Activated CD8-positive, alpha-beta T cell treated with anti-CD3 and anti-CD28 coated beads for 36 hours (primary cell): Measurements from ENCODE around the gene GAS6. TPM values are rescaled to one million over a fixed set of nuclear protein-coding genes. Genes with fewer than 3 reads are reported as not detected.

Experiments used
- ATAC-seq: fragments of 200-7000 bp; cut with Tn5 transposase; one replicate; pipeline ENCODE4 v1.10.0; 2021; ENCODE audit warnings: mild to moderate bottlenecking, moderate library complexity
- CTCF ChIA-PET: fragments of 350-600 bp; sonication (Branson Sonifier 250); formaldehyde crosslinking; loops from one replicate; lab custom pipeline; 2021; ENCODE audit warnings: antibody characterized with exemption; lab: Charles Lee
- POLR2A ChIA-PET: fragments of 350-600 bp; sonication (Branson Sonifier 250); formaldehyde crosslinking; loops from one replicate; lab custom pipeline; 2021; ENCODE audit warnings: antibody characterized with exemption; lab: Charles Lee
- DNase-seq: peaks from one replicate; pipeline ENCODE4 v3.0.0-alpha.2; 2020
- H3K27ac Mint-ChIP-seq: one replicate; pipeline ENCODE4 v1.8.0; 2021; ENCODE audit warnings: mild to moderate bottlenecking, mixed read lengths
- H3K27me3 Mint-ChIP-seq: one replicate; pipeline ENCODE4 v1.8.0; 2021; ENCODE audit warnings: mixed read lengths
- H3K36me3 Mint-ChIP-seq: one replicate; pipeline ENCODE4 v1.8.0; 2021; ENCODE audit warnings: low read depth, mixed read lengths
- H3K4me1 Mint-ChIP-seq: one replicate; pipeline ENCODE4 v1.8.0; 2021; ENCODE audit warnings: low read depth, mixed read lengths
- H3K4me3 Mint-ChIP-seq: one replicate; pipeline ENCODE4 v1.8.0; 2021; ENCODE audit warnings: mild to moderate bottlenecking, moderate library complexity, mixed read lengths
- H3K9me3 Mint-ChIP-seq: one replicate; pipeline ENCODE4 v1.8.0; 2021; ENCODE audit warnings: mixed read lengths
- CTCF ChIP-seq: fragments of 200-600 bp; IDR thresholded peaks from one replicate; pipeline ENCODE4 v1.8.0; 2022; ENCODE audit warnings: antibody characterized with exemption, mild to moderate bottlenecking
- intact Hi-C: fragments of 100-400 bp; cut with micrococcal nuclease; formaldehyde crosslinking; loops from one replicate; pipeline ENCODE4 v1.10.0; 2022
- total RNA-seq, 2 experiments: library from RNA; stranded (reverse); gene quantifications; one replicate each; pipeline ENCODE4 v1.2.3, GENCODE V29; 2021

Gene GAS6
- total RNA-seq, 2 experiments from 2014 or later = 0.23 to 0.25 TPM

GRCh38 chr13:113898391-113898790, 34.5 kb upstream of the GAS6 start:
- no peak overlapping the region for H3K27ac Mint-ChIP-seq
- POLR2A ChIA-PET = no interaction called here

GRCh38 chr13:113897966-113898365, 34.1 kb upstream of the GAS6 start:
- no peaks in the 10 kb centered on the region for H3K9me3 Mint-ChIP-seq
- ChIA-PET POLR2A (no interaction called here), CTCF (no interaction called here)
- no peak overlapping the region for H3K27ac Mint-ChIP-seq
- no peak overlapping the region for H3K4me3 Mint-ChIP-seq
- ATAC-seq = no peak
- peaks cover 8% of the 10 kb centered on the region for H3K27me3 Mint-ChIP-seq
- TF ChIP-seq CTCF = no peak
- no peak for DNase-seq
- H3K4me1 Mint-ChIP-seq = no peaks in the 10 kb centered on the region
- no peaks in the 10 kb centered on the region for H3K36me3 Mint-ChIP-seq
- intact Hi-C loops = no loop called here

More at GRCh38 chr13:113898391-113898790, 34.5 kb upstream of the GAS6 start:
- intact Hi-C loops = no loop called here
- DNase-seq = no peak
- H3K27me3 Mint-ChIP-seq = peaks cover 7% of the 10 kb centered on the region
- CTCF ChIA-PET = no interaction called here
- no peaks in the 10 kb centered on the region for H3K36me3 Mint-ChIP-seq
- H3K9me3 Mint-ChIP-seq = no peaks in the 10 kb centered on the region
- no peak for TF ChIP-seq CTCF
- H3K4me3 Mint-ChIP-seq = no peak overlapping the region
- ATAC-seq = no peak
- no peaks in the 10 kb centered on the region for H3K4me1 Mint-ChIP-seq

GRCh38 chr13:113897161-113897560, 33.3 kb upstream of the GAS6 start:
- Mint-ChIP-seq H3K4me3 (no peak overlapping the region), H3K27ac (no peak overlapping the region), H3K9me3 (no peaks in the 10 kb centered on the region), H3K27me3 (peaks cover 10% of the 10 kb centered on the region), H3K36me3 (no peaks in the 10 kb centered on the region), H3K4me1 (no peaks in the 10 kb centered on the region)
- POLR2A ChIA-PET = no interaction called here
- intact Hi-C loops = no loop called here
- ATAC-seq (no peak), DNase-seq (no peak)
- no peak for TF ChIP-seq CTCF
- CTCF ChIA-PET = no interaction called here

GRCh38 chr13:113895436-113895835, 31.6 kb upstream of the GAS6 start:
- Mint-ChIP-seq H3K27ac (no peak overlapping the region), H3K4me3 (no peak overlapping the region), H3K27me3 (peaks cover 10% of the 10 kb centered on the region), H3K4me1 (no peaks in the 10 kb centered on the region), H3K36me3 (no peaks in the 10 kb centered on the region), H3K9me3 (no peaks in the 10 kb centered on the region)
- no peak for TF ChIP-seq CTCF
- intact Hi-C loops = no loop called here
- DNase-seq = no peak
- CTCF ChIA-PET = interaction anchor here (2.1 kb wide), 1 partner anchor 10 kb away, joined by 5 read pairs; no protein-coding TSS in a partner anchor
- POLR2A ChIA-PET = interaction anchor here (0.6 kb wide), 1 partner anchor 27 kb away, joined by 3 read pairs; no protein-coding TSS in a partner anchor
- ATAC-seq = no peak

- H3K9me3 Mint-ChIP-seq = no peaks in the 10 kb centered on the region
- DNase-seq = no peak
- H3K36me3 Mint-ChIP-seq = no peaks in the 10 kb centered on the region
- H3K27me3 Mint-ChIP-seq = peaks cover 10% of the 10 kb centered on the region
- no peak for ATAC-seq
- ChIA-PET CTCF (no interaction called here), POLR2A (no interaction called here)
- H3K27ac Mint-ChIP-seq = no peak overlapping the region
- TF ChIP-seq CTCF = no peak
- H3K4me1 Mint-ChIP-seq = no peaks in the 10 kb centered on the region
- intact Hi-C loops = no loop called here
- no peak overlapping the region for H3K4me3 Mint-ChIP-seq
Measured at GRCh38 chr13:113890774-113891480, 27.1 kb upstream of the GAS6 start.
